Bladder microvascular endothelial cell (primary cell): ENCODE measurements around the gene GSTM1. TPM values are rescaled to one million over a fixed set of nuclear protein-coding genes. Genes with fewer than 3 reads are reported as not detected.

Experiments used
- total RNA-seq: library from RNA; depleted of rRNA; stranded (reverse); fragments of >200 nt; gene quantifications from 2 replicates; pipeline ENCODE4 v1.2.3, GENCODE V29; 2014

GSTM1 gene
- total RNA-seq: not detected in 2 replicates

GRCh38 chr1:109687641-109688499 is at the start of gene GSTM1:
Gene GSTM1, plus strand, starts transcription at chr1:109687817. Its CDS starts 57 bp downstream, at chr1:109687874.

GRCh38 chr1:109655615-109656519 is 31.8 kb upstream of the GSTM1 start, which contains the start of gene GSTM4:
Gene GSTM4, plus strand, starts transcription at chr1:109656099. Its CDS starts 291 bp downstream, at chr1:109656390.

GRCh38 chr1:109667452-109668122 is 20.0 kb upstream of the GSTM1 start, which contains the start of gene GSTM2:
Gene GSTM2, plus strand, starts transcription at chr1:109668057. Its CDS starts 59 bp downstream, at chr1:109668116.

GRCh38 chr1:109711593-109712320 is 24.1 kb downstream of the GSTM1 start, which contains the start of gene GSTM5:
Gene GSTM5, plus strand, starts transcription at chr1:109712251. Its CDS starts 62 bp downstream, at chr1:109712313.

GRCh38 chr1:109740615-109741373 is 53.2 kb downstream of the GSTM1 start, which contains the start of gene GSTM3:
Gene GSTM3, minus strand, starts transcription at chr1:109741038. Its CDS starts 751 bp downstream, at chr1:109740287.

Other genes with a start within 250 kb of the GSTM1 start
- 0.13 TPM in 1 of 2 replicates, not detected in the other for gene SYPL2, start 221.3 kb upstream of the GSTM1 start, total RNA-seq
- 0.49 and 1.2 TPM in 2 replicates for gene ATXN7L2, start 203.9 kb upstream of the GSTM1 start, total RNA-seq
- 2.8 and 7.0 TPM in 2 replicates for gene CYB561D1, start 193.7 kb upstream of the GSTM1 start, total RNA-seq
- gene AMIGO1, start 178.1 kb upstream of the GSTM1 start, total RNA-seq: 0.16 and 3.0 TPM in 2 replicates
- gene GPR61, start 147.9 kb upstream of the GSTM1 start, total RNA-seq: under 0.01 TPM in 1 of 2 replicates, not detected in the other
- gene GNAI3, start 139.2 kb upstream of the GSTM1 start, total RNA-seq: 11.5 and 18.3 TPM in 2 replicates
- 0.31 and 0.49 TPM in 2 replicates for gene GNAT2, start 68.2 kb upstream of the GSTM1 start, total RNA-seq
- gene AMPD2, start 68.0 kb upstream of the GSTM1 start, total RNA-seq: 28.2 and 46.6 TPM in 2 replicates
- gene GSTM4, start 31.7 kb upstream of the GSTM1 start, total RNA-seq: 1.3 and 3.8 TPM in 2 replicates
- gene GSTM2, start 19.8 kb upstream of the GSTM1 start, total RNA-seq: 0.97 and 3.7 TPM in 2 replicates
- not detected in 2 replicates for gene GSTM5, start 24.4 kb downstream of the GSTM1 start, total RNA-seq
- gene GSTM3, start 53.2 kb downstream of the GSTM1 start, total RNA-seq: 16.8 and 27.5 TPM in 2 replicates
- gene EPS8L3, start 76.1 kb downstream of the GSTM1 start, total RNA-seq: not detected in 2 replicates
- 6.3 and 32.5 TPM in 2 replicates for gene CSF1, start 223.0 kb downstream of the GSTM1 start, total RNA-seq